Activated CD8-positive, alpha-beta memory T cell treated with anti-CD3 and anti-CD28 coated beads for 36 hours (primary cell): Measurements from ENCODE around the gene CCDC134. TPM values are rescaled to one million over a fixed set of nuclear protein-coding genes. Genes with fewer than 3 reads are reported as not detected.
"Not testable (repeated sequence)": the region's sequence is repeated elsewhere in the genome, so short reads cannot be mapped to it uniquely, and the experiment has no call there.

ENCODE experiments used
- CTCF ChIA-PET: fragments of 350-600 bp; sonication (Branson Sonifier 250); formaldehyde crosslinking; loops from one replicate; lab custom pipeline; 2021; ENCODE audit warnings: antibody characterized with exemption; lab: Charles Lee
- POLR2A ChIA-PET: fragments of 350-600 bp; sonication (Branson Sonifier 250); formaldehyde crosslinking; loops from one replicate; lab custom pipeline; 2021; ENCODE audit warnings: antibody characterized with exemption; lab: Charles Lee
- total RNA-seq, 2 experiments: library from RNA; stranded (reverse); gene quantifications; one replicate each; pipeline ENCODE4 v1.2.3, GENCODE V29; 2021

The CCDC134 gene
- total RNA-seq, 2 experiments from 2014 or later: 16.3 to 17.2 TPM

GRCh38 chr22:41846268-41846987, 45.9 kb downstream of the CCDC134 start:
- ChIA-PET CTCF (interaction anchor here (0.7 to 1.1 kb wide), 2 partner anchors 13 to 79 kb away, joined by 3 read pairs; no protein-coding TSS in a partner anchor), POLR2A (no interaction called here)

- POLR2A ChIA-PET: interaction anchor here (1.0 to 1.1 kb wide), 2 partner anchors 15 to 47 kb away, joined by 3 to 4 read pairs; partner anchors contain the start of gene CCDC134
Observed at GRCh38 chr22:41847300-41847699, 46.8 kb downstream of the CCDC134 start.

GRCh38 chr22:41848468-41848867, 48.0 kb downstream of the CCDC134 start:
- POLR2A ChIA-PET: no interaction called here
- CTCF ChIA-PET: no interaction called here

More at GRCh38 chr22:41847300-41847699, 46.8 kb downstream of the CCDC134 start:
- CTCF ChIA-PET: interaction anchor here (0.8 to 1.1 kb wide), 2 partner anchors 16 to 94 kb away, joined by 3 to 5 read pairs; no protein-coding TSS in a partner anchor

GRCh38 chr22:41856469-41856868, 56.0 kb downstream of the CCDC134 start:
- POLR2A ChIA-PET: interaction anchor here (0.8 to 2.5 kb wide), 3 partner anchors 24 to 84 kb away, joined by 4 to 9 read pairs (median 4); partner anchors contain the start of gene SREBF2
- CTCF ChIA-PET: interaction anchor here (0.6 to 5.5 kb wide), 7 partner anchors 13 to 110 kb away, joined by 3 to 37 read pairs (median 6); partner anchors contain the start of genes SREBF2 and TNFRSF13C

GRCh38 chr22:41857155-41857859, 56.8 kb downstream of the CCDC134 start:
- ChIA-PET CTCF (interaction anchor here (0.6 to 5.5 kb wide), 11 partner anchors 14 to 453 kb away, joined by 3 to 37 read pairs (median 4); partner anchors contain the start of genes SREBF2 and TNFRSF13C), POLR2A (interaction anchor here (0.5 to 2.5 kb wide), 5 partner anchors 16 to 83 kb away, joined by 3 to 9 read pairs (median 4); partner anchors contain the start of gene SREBF2)

GRCh38 chr22:41857860-41858199, 57.4 kb downstream of the CCDC134 start:
- ChIA-PET POLR2A (interaction anchor here (0.9 to 2.5 kb wide), 4 partner anchors 17 to 81 kb away, joined by 3 to 9 read pairs (median 4); partner anchors contain the start of genes CCDC134 and SREBF2), CTCF (interaction anchor here (0.7 to 5.5 kb wide), 8 partner anchors 14 to 160 kb away, joined by 3 to 37 read pairs (median 5); partner anchors contain the start of genes SREBF2 and TNFRSF13C)

- ChIA-PET POLR2A (interaction anchor here (0.9 to 2.4 kb wide), 11 partner anchors 11 to 323 kb away, joined by 3 to 31 read pairs (median 8); partner anchors contain the start of genes CCDC134, CENPM and SREBF2), CTCF (interaction anchor here (0.5 to 2.6 kb wide), 11 partner anchors 9 to 1323 kb away, joined by 3 to 9 read pairs (median 4); partner anchors contain the start of gene CCDC134)
Observed at GRCh38 chr22:41862160-41862529, 61.7 kb downstream of the CCDC134 start.

- POLR2A ChIA-PET: interaction anchor here (0.5 to 2.4 kb wide), 13 partner anchors 9 to 322 kb away, joined by 3 to 31 read pairs (median 7); partner anchors contain the start of genes CCDC134, CENPM and SREBF2
- CTCF ChIA-PET: interaction anchor here (0.5 to 2.6 kb wide), 14 partner anchors 9 to 1323 kb away, joined by 3 to 9 read pairs (median 4); partner anchors contain the start of genes CCDC134 and TNFRSF13C
Observed at GRCh38 chr22:41862530-41863266, 62.2 kb downstream of the CCDC134 start.

GRCh38 chr22:41863472-41863871, 63.0 kb downstream of the CCDC134 start:
- ChIA-PET CTCF (interaction anchor here (1.0 to 2.6 kb wide), 10 partner anchors 8 to 166 kb away, joined by 3 to 9 read pairs (median 5); partner anchors contain the start of gene TNFRSF13C), POLR2A (interaction anchor here (0.5 to 2.4 kb wide), 7 partner anchors 8 to 165 kb away, joined by 3 to 31 read pairs (median 9); partner anchors contain the start of genes CCDC134, CENPM and SREBF2)

GRCh38 chr22:41868556-41868955, 68.1 kb downstream of the CCDC134 start:
- ChIA-PET CTCF (no interaction called here), POLR2A (no interaction called here)

GRCh38 chr22:41870081-41870480, 69.6 kb downstream of the CCDC134 start:
- POLR2A ChIA-PET: not testable (repeated sequence)

GRCh38 chr22:41870786-41871185, 70.3 kb downstream of the CCDC134 start:
- POLR2A ChIA-PET: interaction anchor here (0.6 kb wide), 1 partner anchor 54 kb away, joined by 4 read pairs; no protein-coding TSS in a partner anchor

More at GRCh38 chr22:41870081-41870480, 69.6 kb downstream of the CCDC134 start:
- CTCF ChIA-PET: interaction anchor here (0.6 to 1.4 kb wide), 2 partner anchors 10 to 56 kb away, joined by 3 to 4 read pairs; no protein-coding TSS in a partner anchor

GRCh38 chr22:41873391-41873790, 72.9 kb downstream of the CCDC134 start:
- ChIA-PET POLR2A (interaction anchor here (1.6 to 2.4 kb wide), 3 partner anchors 11 to 73 kb away, joined by 5 to 14 read pairs (median 6); partner anchors contain the start of genes CCDC134 and SREBF2), CTCF (interaction anchor here (0.8 to 2.4 kb wide), 4 partner anchors 10 to 67 kb away, joined by 3 to 11 read pairs (median 6); no protein-coding TSS in a partner anchor)

More at GRCh38 chr22:41870786-41871185, 70.3 kb downstream of the CCDC134 start:
- CTCF ChIA-PET: interaction anchor here (0.6 to 1.9 kb wide), 5 partner anchors 8 to 74 kb away, joined by 3 to 7 read pairs (median 3); no protein-coding TSS in a partner anchor

GRCh38 chr22:41874090-41874489, 73.6 kb downstream of the CCDC134 start:
- POLR2A ChIA-PET: interaction anchor here (2.4 kb wide), 1 partner anchor 12 kb away, joined by 14 read pairs; no protein-coding TSS in a partner anchor
- CTCF ChIA-PET: interaction anchor here (0.6 to 2.4 kb wide), 2 partner anchors 14 to 83 kb away, joined by 3 to 11 read pairs; no protein-coding TSS in a partner anchor

- POLR2A ChIA-PET: interaction anchor here (0.9 kb wide), 1 partner anchor 10 kb away, joined by 3 read pairs; no protein-coding TSS in a partner anchor
- CTCF ChIA-PET: interaction anchor here (1.4 to 2.3 kb wide), 2 partner anchors 13 to 22 kb away, joined by 3 to 8 read pairs; no protein-coding TSS in a partner anchor
Observed at GRCh38 chr22:41875531-41876270, 75.2 kb downstream of the CCDC134 start.
